RPMI7951 (cell line): ENCODE data around the gene KCTD14. TPM values are rescaled to one million over a fixed set of nuclear protein-coding genes. Genes with fewer than 3 reads are reported as not detected.
"Not testable (repeated sequence)": the region's sequence is repeated elsewhere in the genome, so short reads cannot be mapped to it uniquely, and the experiment has no call there.

Experiments
- DNase-seq: peaks from one replicate; pipeline ENCODE4 v3.0.0-alpha.2; 2012; ENCODE audit warnings: low read depth
- total RNA-seq: library from RNA; depleted of rRNA; stranded (reverse); fragments of >200 nt; shearing (Covaris generic); gene quantifications from 2 replicates; pipeline ENCODE4 v1.2.3, GENCODE V29; 2014; rRNA removed

The KCTD14 gene
- 7.1 TPM in 2 replicates for total RNA-seq

- DNase-seq: peak; percentile 29
Observed at GRCh38 chr11:78022397-78023396, at the start of gene KCTD14. Gene KCTD14, minus strand, starts transcription at chr11:78023276. Its CDS starts 27 bp downstream, at chr11:78023249.

GRCh38 chr11:78072455-78072854, 49.4 kb upstream of the KCTD14 start:
- DNase-seq: no peak

- no peak for DNase-seq
Observed at GRCh38 chr11:78071717-78072116, 48.6 kb upstream of the KCTD14 start.

GRCh38 chr11:78070621-78071020, 47.5 kb upstream of the KCTD14 start:
- DNase-seq: peak; percentile 62

GRCh38 chr11:78069465-78069864, 46.4 kb upstream of the KCTD14 start:
- DNase-seq: peak; percentile 13

GRCh38 chr11:78067704-78068103, 44.6 kb upstream of the KCTD14 start:
- DNase-seq: no peak

- no peak for DNase-seq
Observed at GRCh38 chr11:78066471-78066870, 43.4 kb upstream of the KCTD14 start.

- DNase-seq: no peak
Observed at GRCh38 chr11:78065203-78065602, 42.1 kb upstream of the KCTD14 start.

GRCh38 chr11:78063440-78064181, 40.5 kb upstream of the KCTD14 start, which contains the start of gene THRSP:
Gene THRSP, plus strand, starts transcription at chr11:78063861. Its CDS starts 21 bp downstream, at chr11:78063882.
- no peak for DNase-seq

GRCh38 chr11:78062671-78063070, 39.6 kb upstream of the KCTD14 start:
- no peak for DNase-seq

GRCh38 chr11:78061921-78062311, 38.8 kb upstream of the KCTD14 start:
- DNase-seq: no peak

GRCh38 chr11:78061088-78061920, 38.2 kb upstream of the KCTD14 start:
- no peak for DNase-seq

- DNase-seq: no peak
Observed at GRCh38 chr11:78060533-78060932, 37.5 kb upstream of the KCTD14 start.

GRCh38 chr11:78059749-78060328, 36.8 kb upstream of the KCTD14 start:
- DNase-seq: not testable (repeated sequence)

GRCh38 chr11:78057462-78058055, 34.5 kb upstream of the KCTD14 start:
- no peak for DNase-seq

GRCh38 chr11:78056093-78056492, 33.0 kb upstream of the KCTD14 start:
- no peak for DNase-seq

GRCh38 chr11:78054971-78055370, 31.9 kb upstream of the KCTD14 start:
- DNase-seq: no peak

GRCh38 chr11:78050964-78051831, 28.1 kb upstream of the KCTD14 start:
- peak; percentile 79 for DNase-seq

GRCh38 chr11:78049348-78049747, 26.3 kb upstream of the KCTD14 start:
- no peak for DNase-seq

- no peak for DNase-seq
Observed at GRCh38 chr11:78048561-78048960, 25.5 kb upstream of the KCTD14 start.
